ENCODE data around the gene CPA2. TPM values are rescaled to one million over a fixed set of nuclear protein-coding genes. Genes with fewer than 3 reads are reported as not detected.
"Not testable (repeated sequence)": the region's sequence is repeated elsewhere in the genome, so short reads cannot be mapped to it uniquely, and the experiment has no call there.

Gene CPA2
- total and polyA plus RNA-seq, 2 donors from 2014 or later, result not detected

DNA sequence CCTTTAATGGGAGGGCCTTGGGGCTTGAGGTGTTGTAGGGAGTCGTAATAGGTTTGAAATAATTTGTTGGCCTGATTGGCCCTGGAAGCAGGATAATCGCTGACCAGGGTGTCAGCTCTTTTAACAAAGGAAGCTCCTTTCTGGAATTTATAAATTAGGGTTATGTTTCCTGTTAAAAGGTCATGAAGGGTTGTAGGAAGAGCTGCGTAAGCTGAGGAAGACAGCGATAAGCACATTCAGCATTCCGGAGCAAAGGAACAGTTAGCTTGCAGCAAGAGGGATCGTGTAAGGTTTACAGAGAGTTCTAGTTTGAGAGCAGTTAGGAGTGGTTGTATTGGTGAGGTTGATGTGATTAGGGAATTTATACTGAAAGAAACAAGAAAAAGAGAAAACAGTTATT lies 47.6 kb downstream of the CPA2 start:
- H3K9me3 ChIP-seq (ENCODE audit: control insufficient read depth in 2 of 3, insufficient read depth in 1 of 3, low read length in 3 of 3), result no peaks in the 10 kb centered on the region
- no peak overlapping the region for H3K4me3 ChIP-seq (ENCODE audit: low read length in 3 of 3)
- TF ChIP-seq, protein P1, sequence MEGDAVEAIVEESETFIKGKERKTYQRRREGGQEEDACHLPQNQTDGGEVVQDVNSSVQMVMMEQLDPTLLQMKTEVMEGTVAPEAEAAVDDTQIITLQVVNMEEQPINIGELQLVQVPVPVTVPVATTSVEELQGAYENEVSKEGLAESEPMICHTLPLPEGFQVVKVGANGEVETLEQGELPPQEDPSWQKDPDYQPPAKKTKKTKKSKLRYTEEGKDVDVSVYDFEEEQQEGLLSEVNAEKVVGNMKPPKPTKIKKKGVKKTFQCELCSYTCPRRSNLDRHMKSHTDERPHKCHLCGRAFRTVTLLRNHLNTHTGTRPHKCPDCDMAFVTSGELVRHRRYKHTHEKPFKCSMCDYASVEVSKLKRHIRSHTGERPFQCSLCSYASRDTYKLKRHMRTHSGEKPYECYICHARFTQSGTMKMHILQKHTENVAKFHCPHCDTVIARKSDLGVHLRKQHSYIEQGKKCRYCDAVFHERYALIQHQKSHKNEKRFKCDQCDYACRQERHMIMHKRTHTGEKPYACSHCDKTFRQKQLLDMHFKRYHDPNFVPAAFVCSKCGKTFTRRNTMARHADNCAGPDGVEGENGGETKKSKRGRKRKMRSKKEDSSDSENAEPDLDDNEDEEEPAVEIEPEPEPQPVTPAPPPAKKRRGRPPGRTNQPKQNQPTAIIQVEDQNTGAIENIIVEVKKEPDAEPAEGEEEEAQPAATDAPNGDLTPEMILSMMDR (IDR thresholded peaks at IDR 0.05; ENCODE audit: borderline replicate concordance, extremely low read depth, insufficient read depth), result no peak
- no peak for DNase-seq
- no peak overlapping the region for H3K27ac ChIP-seq (ENCODE audit: low read depth in 2 of 2, low read length in 2 of 2)
- no peaks in the 10 kb centered on the region for H3K27me3 ChIP-seq (ENCODE audit: control insufficient read depth, insufficient read depth, low read length)
- H3K4me1 ChIP-seq (ENCODE audit: control insufficient read depth in 2 of 3, insufficient read depth in 2 of 3, low read depth in 1 of 3, low read length in 3 of 3), result no peaks in the 10 kb centered on the region
- no peak overlapping the region for H3K9ac ChIP-seq (ENCODE audit: low read length in 3 of 3)
- intact Hi-C loops (cut with DNase I), result no loop called here
- FAIRE-seq, result no peak
- H3K36me3 ChIP-seq (ENCODE audit: control insufficient read depth in 2 of 3, insufficient read depth in 3 of 3, low read length in 3 of 3), result no peaks in the 10 kb centered on the region

DNA sequence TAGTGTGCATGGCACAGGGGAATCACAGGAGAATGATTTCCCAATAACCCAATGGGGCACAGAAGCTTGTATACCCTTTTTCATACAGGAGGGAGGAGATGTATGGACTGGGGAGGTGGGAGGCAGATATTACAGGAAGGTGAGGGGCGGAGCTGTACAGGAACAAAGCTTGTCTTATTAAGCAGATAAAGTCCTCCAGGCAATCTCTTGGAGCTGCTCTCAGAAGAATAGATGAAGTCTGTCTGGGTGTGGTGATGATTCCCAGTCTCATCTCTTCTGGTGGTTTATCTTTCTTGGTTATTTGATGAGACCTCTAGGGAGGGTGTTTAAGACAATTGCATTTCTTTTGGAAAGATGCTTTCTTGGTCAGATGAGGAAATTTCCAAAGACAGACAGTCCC lies 52.9 kb downstream of the CPA2 start:
- Histone ChIP-seq H3K9me3 (ENCODE audit: control insufficient read depth in 2 of 3, insufficient read depth in 1 of 3, low read length in 3 of 3) (no peaks in the 10 kb centered on the region), H3K27ac (ENCODE audit: low read depth in 2 of 2, low read length in 2 of 2) (no peak overlapping the region), H3K4me3 (ENCODE audit: low read length in 3 of 3) (no peak overlapping the region), H3K4me1 (ENCODE audit: control insufficient read depth in 2 of 3, insufficient read depth in 2 of 3, low read depth in 1 of 3, low read length in 3 of 3) (no peaks in the 10 kb centered on the region), H3K27me3 (ENCODE audit: control insufficient read depth, insufficient read depth, low read length) (no peaks in the 10 kb centered on the region), H3K36me3 (ENCODE audit: control insufficient read depth in 2 of 3, insufficient read depth in 3 of 3, low read length in 3 of 3) (no peaks in the 10 kb centered on the region), H3K9ac (ENCODE audit: low read length in 3 of 3) (no peak overlapping the region)
- intact Hi-C loops (cut with DNase I), result no loop called here
- DNase-seq (no peak), FAIRE-seq (no peak)
- TF ChIP-seq, protein P1 (IDR thresholded peaks at IDR 0.05; ENCODE audit: borderline replicate concordance, extremely low read depth, insufficient read depth), result no peak

DNA sequence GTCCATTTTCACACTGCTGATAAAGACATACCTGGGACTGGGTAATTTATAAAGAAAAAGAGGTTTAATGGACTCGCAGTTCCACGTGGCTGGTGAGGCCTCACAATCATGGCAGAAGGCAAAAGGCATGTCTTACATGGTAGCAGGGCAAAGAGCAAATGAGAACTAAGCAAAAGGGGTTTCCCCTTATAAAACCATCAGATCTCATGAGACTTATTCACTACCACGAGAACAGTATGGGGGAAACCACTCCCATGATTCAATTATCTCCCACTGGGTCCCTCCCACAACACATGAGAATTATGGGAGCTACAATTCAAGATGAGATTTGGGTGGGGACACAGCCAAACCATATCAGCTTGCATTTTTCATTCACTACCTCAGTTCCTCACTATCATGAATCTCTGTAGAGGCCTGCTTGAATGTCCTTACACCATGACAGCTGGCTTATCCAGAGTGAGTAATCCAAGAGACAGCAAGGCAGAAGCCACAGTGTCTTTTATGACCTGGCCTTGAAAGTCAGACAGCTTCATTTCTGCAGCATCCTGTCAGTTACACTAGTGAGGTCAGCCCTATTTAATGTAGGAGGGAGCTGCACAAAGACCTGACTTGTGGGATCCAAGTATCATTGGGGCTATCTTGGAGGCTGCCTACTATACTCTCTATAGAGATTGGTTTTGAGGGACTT lies 55.0 kb downstream of the CPA2 start:
- H3K27me3 ChIP-seq (ENCODE audit: control insufficient read depth, insufficient read depth, low read length); DNase-seq; H3K4me1 ChIP-seq (ENCODE audit: control insufficient read depth in 2 of 3, insufficient read depth in 2 of 3, low read depth in 1 of 3, low read length in 3 of 3); H3K27ac ChIP-seq (ENCODE audit: low read depth in 2 of 2, low read length in 2 of 2); H3K9me3 ChIP-seq (ENCODE audit: control insufficient read depth in 2 of 3, insufficient read depth in 1 of 3, low read length in 3 of 3); H3K9ac ChIP-seq (ENCODE audit: low read length in 3 of 3); intact Hi-C loops (cut with DNase I); H3K36me3 ChIP-seq (ENCODE audit: control insufficient read depth in 2 of 3, insufficient read depth in 3 of 3, low read length in 3 of 3); H3K4me3 ChIP-seq (ENCODE audit: low read length in 3 of 3); FAIRE-seq: not testable (repeated sequence)

DNA sequence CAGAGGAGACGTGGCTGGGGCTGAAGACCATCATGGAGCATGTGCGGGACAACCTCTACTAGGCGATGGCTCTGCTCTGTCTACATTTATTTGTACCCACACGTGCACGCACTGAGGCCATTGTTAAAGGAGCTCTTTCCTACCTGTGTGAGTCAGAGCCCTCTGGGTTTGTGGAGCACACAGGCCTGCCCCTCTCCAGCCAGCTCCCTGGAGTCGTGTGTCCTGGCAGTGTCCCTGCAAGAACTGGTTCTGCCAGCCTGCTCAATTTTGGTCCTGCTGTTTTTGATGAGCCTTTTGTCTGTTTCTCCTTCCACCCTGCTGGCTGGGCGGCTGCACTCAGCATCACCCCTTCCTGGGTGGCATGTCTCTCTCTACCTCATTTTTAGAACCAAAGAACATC lies 56.0 kb downstream of the CPA2 start:
- Histone ChIP-seq H3K9me3 (ENCODE audit: control insufficient read depth in 2 of 3, insufficient read depth in 1 of 3, low read length in 3 of 3) (no peaks in the 10 kb centered on the region), H3K4me3 (ENCODE audit: low read length in 3 of 3) (no peak overlapping the region), H3K4me1 (ENCODE audit: control insufficient read depth in 2 of 3, insufficient read depth in 2 of 3, low read depth in 1 of 3, low read length in 3 of 3) (no peaks in the 10 kb centered on the region), H3K27ac (ENCODE audit: low read depth in 2 of 2, low read length in 2 of 2) (no peak overlapping the region), H3K36me3 (ENCODE audit: control insufficient read depth in 2 of 3, insufficient read depth in 3 of 3, low read length in 3 of 3) (no peaks in the 10 kb centered on the region), H3K27me3 (ENCODE audit: control insufficient read depth, insufficient read depth, low read length) (no peaks in the 10 kb centered on the region), H3K9ac (ENCODE audit: low read length in 3 of 3) (no peak overlapping the region)
- FAIRE-seq (no peak), DNase-seq (no peak)
- intact Hi-C loops (cut with DNase I), result no loop called here
- TF ChIP-seq, protein P1 (IDR thresholded peaks at IDR 0.05; ENCODE audit: borderline replicate concordance, extremely low read depth, insufficient read depth), result no peak

Data from kidney (tissue), 14 donors.